ENCODE data around the gene ZNF488. TPM values are rescaled to one million over a fixed set of nuclear protein-coding genes. Genes with fewer than 3 reads are reported as not detected.

Gene ZNF488
- total and polyA plus RNA-seq, 10 of the 15 experiments (the other 5 are each of a cell fraction or from before 2014, with no cell fraction given), result not detected

DNA sequence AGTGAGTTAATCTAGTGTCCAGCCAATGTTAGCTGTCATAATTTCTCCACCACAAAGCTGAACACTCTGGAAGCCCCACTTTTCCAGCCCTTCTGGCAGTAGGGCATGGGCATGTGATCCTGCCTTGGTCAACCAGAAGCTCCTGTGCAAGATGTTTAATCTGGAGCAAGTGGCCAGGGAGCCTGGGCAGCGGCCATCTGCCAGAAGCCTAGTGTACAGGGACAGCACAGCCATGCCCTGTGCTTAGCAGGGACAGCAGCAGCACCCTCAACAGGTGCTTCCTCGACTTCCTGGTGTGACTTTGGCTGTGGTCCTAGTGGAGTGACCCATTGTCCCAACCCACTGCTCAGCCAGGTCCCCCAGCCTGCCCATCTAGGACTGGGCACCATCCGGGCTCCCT is 25.6 kb downstream of the ZNF488 start:
- SMC1A ChIA-PET (ENCODE audit: uncharacterized antibody, unreplicated experiment), result no interaction called here
- BruUV-seq (replicated peaks), result no TSS peak
- H3K9me3 ChIP-seq (replicated peaks; ENCODE audit: control insufficient read depth, insufficient read depth, low read length), result no peaks in the 10 kb centered on the region
- no peaks in the 10 kb centered on the region for H3K4me1 ChIP-seq (ENCODE audit: control insufficient read depth, insufficient read depth, low read length)
- POLR2A ChIA-PET, result interaction anchor here (0.5 kb wide), 1 partner anchor 325 kb away, joined by 5 read pairs; no protein-coding TSS in a partner anchor
- H3K79me2 ChIP-seq (ENCODE audit: control insufficient read depth, insufficient read depth, low read length), result no peaks in the 10 kb centered on the region
- TF ChIP-seq NFXL1 (IDR thresholded peaks at IDR 0.05; ENCODE audit: borderline replicate concordance) (no peak), HDAC2 (IDR thresholded peaks at IDR 0.05) (no peak), POLR2A (IDR thresholded peaks at IDR 0.05; ENCODE audit: low read depth, low read length) (no peak), ZNF622 (IDR thresholded peaks at IDR 0.05) (no peak), SPI1 (IDR thresholded peaks at IDR 0.05; ENCODE audit: borderline replicate concordance, insufficient read depth, low read depth, low read length) (no peak), NR2F1 (conservative IDR thresholded peaks at IDR 0.05) (no peak), PAX5 (IDR thresholded peaks at IDR 0.05; ENCODE audit: borderline replicate concordance, low read depth, low read length) (no peak), ESRRA (IDR thresholded peaks at IDR 0.05; ENCODE audit: low read length) (no peak), MYB (IDR thresholded peaks at IDR 0.05; ENCODE audit: borderline replicate concordance, low read depth, low read length) (no peak), POLR2AphosphoS5 (IDR thresholded peaks at IDR 0.05; ENCODE audit: low read length) (no peak), ZNF24 (IDR thresholded peaks at IDR 0.05) (no peak), TAF1 (IDR thresholded peaks at IDR 0.05; ENCODE audit: borderline replicate concordance, low read depth, low read length) (no peak)
- H3K9ac ChIP-seq (ENCODE audit: control insufficient read depth, insufficient read depth, low read length), result no peak overlapping the region
- no peaks in the 10 kb centered on the region for H3K36me3 ChIP-seq (ENCODE audit: control insufficient read depth in 2 of 2, insufficient read depth in 2 of 2, low read length in 1 of 2)
- no peak overlapping the region for H3K4me2 ChIP-seq (ENCODE audit: control insufficient read depth, insufficient read depth)
- no peaks in the 10 kb centered on the region for H4K20me1 ChIP-seq (ENCODE audit: control insufficient read depth, insufficient read depth)
- DNase-seq (ENCODE audit: low read depth, low spot score) (no peak), ATAC-seq (no peak), FAIRE-seq (no peak)
- 17% methylated on average over 3 of the region's 3 CpGs for WGBS (ENCODE audit: insufficient coverage, insufficient replicate concordance, low lambda C conversion rate, missing lambda C conversion rate)
- CTCF ChIA-PET, result interaction anchor here (1.2 kb wide), 1 partner anchor 18 kb away, joined by 5 read pairs; no protein-coding TSS in a partner anchor
- H3K27me3 ChIP-seq (replicated peaks in 1 of 2; ENCODE audit: control insufficient read depth in 2 of 2, insufficient read depth in 2 of 2, low read length in 1 of 2), result no peaks in the 10 kb centered on the region; a peak in 1 of 4 replicates
- no peak overlapping the region for H3K4me3 ChIP-seq
- in situ Hi-C loops (cut with MboI), result no loop called here
- intact Hi-C loops (cut with micrococcal nuclease; ENCODE audit: unreplicated experiment), result no loop called here
- H3K27ac ChIP-seq (ENCODE audit: control insufficient read depth, insufficient read depth), result no peak overlapping the region
- RAD21 ChIA-PET (ENCODE audit: unreplicated experiment), result no interaction called here
- H2AFZ ChIP-seq (ENCODE audit: control insufficient read depth, low read depth, low read length), result no peak overlapping the region
